Measurements from ENCODE around the gene ICAM2.
"Not testable (repeated sequence)": the region's sequence is repeated elsewhere in the genome, so short reads cannot be mapped to it uniquely, and the experiment has no call there.

ICAM2 gene

GRCh38 chr17:63997341-63998048 lies 22.9 kb downstream of the ICAM2 start:
- DNase-seq (ENCODE audit: low read depth in 2 of 2), result no peak

GRCh38 chr17:63996430-63997182 lies 23.8 kb downstream of the ICAM2 start:
- DNase-seq (ENCODE audit: low read depth in 2 of 2), result no peak

- DNase-seq (ENCODE audit: low read depth in 2 of 2), result no peak
Observed at GRCh38 chr17:63995626-63996025, 24.8 kb downstream of the ICAM2 start.

GRCh38 chr17:63993368-63993985 lies 27.0 kb downstream of the ICAM2 start:
- DNase-seq (ENCODE audit: low read depth in 2 of 2), result no peak

- no peak for DNase-seq (ENCODE audit: low read depth in 2 of 2)
Observed at GRCh38 chr17:63991611-63992010, 28.8 kb downstream of the ICAM2 start.

GRCh38 chr17:63989622-63990345 lies 30.6 kb downstream of the ICAM2 start:
- no peak for DNase-seq (ENCODE audit: low read depth in 2 of 2)

GRCh38 chr17:63988741-63989621 lies 31.5 kb downstream of the ICAM2 start:
- no peak for DNase-seq (ENCODE audit: low read depth in 2 of 2)

GRCh38 chr17:63988127-63988478 lies 32.3 kb downstream of the ICAM2 start:
- DNase-seq (ENCODE audit: low read depth in 2 of 2), result no peak

- no peak for DNase-seq (ENCODE audit: low read depth in 2 of 2)
Observed at GRCh38 chr17:63987221-63988126, 33.0 kb downstream of the ICAM2 start.

GRCh38 chr17:63986821-63987220 lies 33.6 kb downstream of the ICAM2 start:
- no peak for DNase-seq (ENCODE audit: low read depth in 2 of 2)

- no peak for DNase-seq (ENCODE audit: low read depth in 2 of 2)
Observed at GRCh38 chr17:63985387-63986140, 34.9 kb downstream of the ICAM2 start.

- peak; percentile 27 to 49 for DNase-seq (ENCODE audit: low read depth in 2 of 2)
Observed at GRCh38 chr17:63984651-63985386, 35.6 kb downstream of the ICAM2 start.

GRCh38 chr17:63984236-63984635 lies 36.2 kb downstream of the ICAM2 start:
- no peak for DNase-seq (ENCODE audit: low read depth in 2 of 2)

- DNase-seq (ENCODE audit: low read depth in 2 of 2), result no peak
Observed at GRCh38 chr17:63983320-63983719, 37.1 kb downstream of the ICAM2 start.

- not testable (repeated sequence) for DNase-seq (ENCODE audit: low read depth in 2 of 2)
Observed at GRCh38 chr17:63982641-63983040, 37.8 kb downstream of the ICAM2 start.

- no peak for DNase-seq (ENCODE audit: low read depth in 2 of 2)
Observed at GRCh38 chr17:63978272-63979200, 41.9 kb downstream of the ICAM2 start.

GRCh38 chr17:63976702-63977101 lies 43.7 kb downstream of the ICAM2 start:
- DNase-seq (ENCODE audit: low read depth in 2 of 2), result no peak

Measured in stimulated activated CD8-positive, alpha-beta memory T cell treated with anti-CD3 and anti-CD28 coated beads, Interleukin-7, amount 100 ng/mL, for 4 hours (primary cell).